ENCODE measurements around the gene ATXN10. TPM values are rescaled to one million over a fixed set of nuclear protein-coding genes. Genes with fewer than 3 reads are reported as not detected.

ATXN10 gene
- total and polyA plus RNA-seq, 11 donors = 55.0 to 192 (median 149) TPM

DNA sequence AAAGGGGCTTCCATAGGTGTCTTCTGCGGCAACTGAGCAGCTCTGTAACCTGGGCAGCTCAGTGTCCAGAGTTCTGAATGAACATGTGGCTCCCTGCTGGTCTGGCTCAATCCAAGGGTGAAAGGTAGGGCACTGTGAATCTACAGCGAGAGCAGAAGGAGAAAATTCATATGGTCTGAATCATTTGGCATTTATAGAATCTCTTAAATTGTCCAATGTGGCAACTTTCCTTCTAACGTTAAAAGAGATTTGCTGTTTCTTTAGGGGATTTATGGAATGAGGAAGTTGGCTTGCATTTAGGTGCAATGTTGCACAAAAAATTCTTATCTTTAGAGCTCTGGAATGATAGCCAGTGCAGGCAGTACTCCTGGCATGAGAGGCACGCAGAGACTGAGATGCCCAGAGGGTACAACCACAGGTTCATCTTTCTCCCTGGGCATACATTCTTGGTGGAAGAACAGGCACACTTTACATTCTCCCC, 17.0 kb downstream of the ATXN10 start:
- Histone ChIP-seq H3K9me3 (no peaks in the 10 kb centered on the region), H3K27ac (peak overlapping the region in 5 of 12 donors; percentile 4 to 53 (median 25)), H3K36me3 (peaks cover 0 to 41% (median 33%) of the 10 kb centered on the region in 9 donors), H3K4me3 (no peak overlapping the region), H3K27me3 (no peaks in the 10 kb centered on the region), H3K4me1 (peaks cover 0 to 61% (median 38%) of the 10 kb centered on the region in 12 donors)
- DNase-seq (no peak), ATAC-seq (peak; percentile 73 to 88 (median 74))
- no peak for TF ChIP-seq POLR2A (IDR thresholded peaks at IDR 0.05)
- TF ChIP-seq, protein P1, sequence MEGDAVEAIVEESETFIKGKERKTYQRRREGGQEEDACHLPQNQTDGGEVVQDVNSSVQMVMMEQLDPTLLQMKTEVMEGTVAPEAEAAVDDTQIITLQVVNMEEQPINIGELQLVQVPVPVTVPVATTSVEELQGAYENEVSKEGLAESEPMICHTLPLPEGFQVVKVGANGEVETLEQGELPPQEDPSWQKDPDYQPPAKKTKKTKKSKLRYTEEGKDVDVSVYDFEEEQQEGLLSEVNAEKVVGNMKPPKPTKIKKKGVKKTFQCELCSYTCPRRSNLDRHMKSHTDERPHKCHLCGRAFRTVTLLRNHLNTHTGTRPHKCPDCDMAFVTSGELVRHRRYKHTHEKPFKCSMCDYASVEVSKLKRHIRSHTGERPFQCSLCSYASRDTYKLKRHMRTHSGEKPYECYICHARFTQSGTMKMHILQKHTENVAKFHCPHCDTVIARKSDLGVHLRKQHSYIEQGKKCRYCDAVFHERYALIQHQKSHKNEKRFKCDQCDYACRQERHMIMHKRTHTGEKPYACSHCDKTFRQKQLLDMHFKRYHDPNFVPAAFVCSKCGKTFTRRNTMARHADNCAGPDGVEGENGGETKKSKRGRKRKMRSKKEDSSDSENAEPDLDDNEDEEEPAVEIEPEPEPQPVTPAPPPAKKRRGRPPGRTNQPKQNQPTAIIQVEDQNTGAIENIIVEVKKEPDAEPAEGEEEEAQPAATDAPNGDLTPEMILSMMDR (IDR thresholded peaks at IDR 0.05) = no peak
- intact Hi-C loops (cut with DNase I) = no loop called here
- 34 to 49% (median 42%) methylated on average over 4 of the region's 4 CpGs for WGBS, 4 donors

DNA sequence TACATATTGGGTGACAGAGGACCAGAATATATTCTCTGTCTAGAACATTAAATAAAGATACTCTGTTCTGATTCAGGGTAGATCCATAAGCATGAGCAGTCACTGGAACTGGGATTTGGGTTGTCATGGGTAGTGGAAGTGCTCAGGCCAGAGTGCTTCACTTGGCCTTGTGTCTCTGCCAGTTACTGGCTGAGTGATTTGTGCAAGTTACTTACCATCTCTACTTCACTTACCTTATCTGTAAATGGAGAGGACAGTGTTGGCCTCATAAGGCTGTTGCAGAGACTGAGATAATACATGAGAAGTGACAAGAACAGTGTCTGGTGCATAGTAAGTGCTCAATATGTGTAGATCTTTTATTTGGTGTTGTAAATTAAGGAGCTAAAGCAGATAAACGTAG, 17.6 kb downstream of the ATXN10 start:
- no peaks in the 10 kb centered on the region for H3K27me3 ChIP-seq
- no peaks in the 10 kb centered on the region for H3K9me3 ChIP-seq
- no peak for DNase-seq
- ATAC-seq = peak in 3 of 4 donors; percentile 53 to 77 (median 56)
- peak overlapping the region in 6 of 12 donors; percentile 4 to 53 (median 22) for H3K27ac ChIP-seq
- no peak for TF ChIP-seq POLR2A (IDR thresholded peaks at IDR 0.05)
- TF ChIP-seq, protein P1 (IDR thresholded peaks at IDR 0.05) = no peak
- H3K36me3 ChIP-seq = peaks cover 0 to 47% (median 39%) of the 10 kb centered on the region in 9 donors
- WGBS, 4 donors = 60 to 75% (median 68%) methylated on average over 1 of the region's 1 CpG
- no peak overlapping the region for H3K4me3 ChIP-seq
- peaks cover 0 to 56% (median 35%) of the 10 kb centered on the region in 12 donors for H3K4me1 ChIP-seq
- intact Hi-C loops (cut with DNase I) = no loop called here

DNA sequence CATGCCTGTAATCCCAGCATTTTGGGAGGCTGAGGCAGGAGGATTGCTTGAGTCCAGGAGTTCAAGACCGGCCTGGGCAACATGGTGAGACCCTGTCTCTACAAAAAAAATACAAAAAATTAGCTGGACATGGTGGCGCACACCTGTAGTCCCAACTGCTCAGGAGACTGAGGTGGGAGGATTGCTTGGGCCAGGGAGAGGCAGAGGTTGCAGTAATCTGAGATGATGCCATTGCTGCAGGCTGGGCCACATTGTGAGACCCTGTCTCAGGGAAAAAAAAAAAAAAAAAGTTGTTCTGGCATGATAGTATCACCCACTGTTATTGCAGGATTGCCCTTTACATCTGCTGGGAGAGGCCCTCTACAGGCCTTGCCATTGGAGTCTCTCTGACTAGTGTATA, 18.4 kb downstream of the ATXN10 start:
- Histone ChIP-seq H3K27me3 (no peaks in the 10 kb centered on the region), H3K4me1 (peaks cover 0 to 48% (median 32%) of the 10 kb centered on the region in 12 donors), H3K9me3 (no peaks in the 10 kb centered on the region), H3K27ac (no peak overlapping the region), H3K4me3 (no peak overlapping the region), H3K36me3 (peaks cover 0 to 55% (median 47%) of the 10 kb centered on the region in 9 donors)
- no peak for DNase-seq
- intact Hi-C loops (cut with DNase I) = no loop called here
- ATAC-seq = no peak
- 96 to 99% (median 97%) methylated on average over 2 of the region's 2 CpGs for WGBS, 4 donors
- TF ChIP-seq, protein P1 (IDR thresholded peaks at IDR 0.05) = no peak
- TF ChIP-seq POLR2A (IDR thresholded peaks at IDR 0.05) = no peak

DNA sequence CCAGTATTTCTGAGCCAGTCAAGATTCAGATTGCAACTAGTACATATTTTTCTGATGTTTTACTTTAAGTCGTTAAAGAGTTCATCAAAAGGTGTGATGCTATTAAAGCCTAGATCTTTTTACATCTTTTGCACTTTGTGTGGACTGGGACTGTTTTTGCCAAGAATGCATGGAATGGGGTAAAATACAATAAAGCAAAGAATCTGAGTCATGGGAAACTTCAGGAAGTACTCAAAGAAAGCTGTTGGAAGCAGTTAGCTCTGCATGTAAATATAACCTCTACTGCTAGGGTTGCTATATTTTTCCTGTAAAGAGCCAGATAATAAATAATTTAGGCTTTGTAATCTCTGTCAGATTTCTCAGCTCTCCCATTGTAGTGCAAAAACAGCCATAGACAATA, 20.9 kb downstream of the ATXN10 start:
- no peaks in the 10 kb centered on the region for H3K27me3 ChIP-seq
- H3K27ac ChIP-seq = no peak overlapping the region
- peaks cover 0 to 79% (median 54%) of the 10 kb centered on the region in 9 donors for H3K36me3 ChIP-seq
- no peak for ATAC-seq
- 60 to 84% (median 71%) methylated on average over 1 of the region's 1 CpG for WGBS, 4 donors
- TF ChIP-seq, protein P1 (IDR thresholded peaks at IDR 0.05) = no peak
- TF ChIP-seq POLR2A (IDR thresholded peaks at IDR 0.05) = no peak
- H3K4me1 ChIP-seq = peaks cover 0 to 26% (median 15%) of the 10 kb centered on the region in 12 donors
- intact Hi-C loops (cut with DNase I) = no loop called here
- H3K4me3 ChIP-seq = no peak overlapping the region
- no peak for DNase-seq
- no peaks in the 10 kb centered on the region for H3K9me3 ChIP-seq
